Mesenchymal stem cell (in vitro differentiated cells and primary cell): Measurements from ENCODE around the gene MYL12A.

Experiments used
- DNase-seq: peaks from one replicate; pipeline ENCODE4 v3.0.0-alpha.2; 2013
- H2AFZ ChIP-seq: one replicate; pipeline ENCODE4 v1.6.1; 2013; ENCODE audit warnings: low read depth, mild to moderate bottlenecking, control low read depth, inconsistent platforms, low read length, moderate library complexity
- H2AK5ac ChIP-seq: 2 replicates; pipeline ENCODE4 v1.6.1; 2013; ENCODE audit warnings: low read length, moderate library complexity, mild to moderate bottlenecking, inconsistent platforms; ENCODE audit not compliant: severe bottlenecking
- H2BK120ac ChIP-seq: one replicate; pipeline ENCODE4 v1.6.1; 2013; ENCODE audit warnings: low read depth, mild to moderate bottlenecking, inconsistent platforms, low read length, moderate library complexity
- H2BK12ac ChIP-seq, 2 experiments: one replicate each; pipeline ENCODE4 v1.6.1; 2013; ENCODE audit warnings: inconsistent platforms in 2 of 2, low read length in 2 of 2, mild to moderate bottlenecking in 2 of 2, moderate library complexity in 2 of 2, control low read depth in 1 of 2
- H2BK15ac ChIP-seq: one replicate; pipeline ENCODE4 v1.6.1; 2013; ENCODE audit warnings: mild to moderate bottlenecking, low read depth, inconsistent platforms; ENCODE audit not compliant: poor library complexity, severe bottlenecking
- H2BK5ac ChIP-seq: 2 replicates; pipeline ENCODE4 v1.6.1; 2013; ENCODE audit warnings: low read depth, mild to moderate bottlenecking, low read length, control low read depth, inconsistent platforms; ENCODE audit not compliant: poor library complexity, severe bottlenecking
- H3K14ac ChIP-seq, 2 experiments: one replicate each; pipeline ENCODE4 v1.6.1; 2013; ENCODE audit warnings: inconsistent platforms in 2 of 2, low read length in 2 of 2, control low read depth in 1 of 2, mild to moderate bottlenecking in 1 of 2, moderate library complexity in 1 of 2
- H3K18ac ChIP-seq, 2 experiments: one replicate each; pipeline ENCODE4 v1.6.1; 2013; ENCODE audit warnings: inconsistent platforms in 2 of 2, low read length in 2 of 2, control low read depth in 1 of 2, low read depth in 1 of 2, mild to moderate bottlenecking in 1 of 2
- H3K23ac ChIP-seq, 2 experiments: one replicate each; pipeline ENCODE4 v1.6.1; 2013; ENCODE audit warnings: inconsistent platforms in 2 of 2, low read length in 2 of 2, mild to moderate bottlenecking in 2 of 2, moderate library complexity in 2 of 2, control low read depth in 1 of 2
- H3K27ac ChIP-seq: 2 replicates; pipeline ENCODE4 v1.5.1; 2013; ENCODE audit warnings: mild to moderate bottlenecking, moderate library complexity, low read length, control low read depth, inconsistent platforms; ENCODE audit not compliant: poor library complexity, severe bottlenecking
- H3K27me3 ChIP-seq, 2 experiments: 2 replicates each; pipeline versions ENCODE4 v1.6.1 to v1.7.0; 2013; ENCODE audit warnings: low read length in 2 of 2, mild to moderate bottlenecking in 2 of 2, moderate library complexity in 2 of 2, control low read depth in 1 of 2, inconsistent platforms in 1 of 2; ENCODE audit not compliant: control insufficient read depth in 1 of 2, insufficient read depth in 1 of 2
- H3K36me3 ChIP-seq, 2 experiments: 2 replicates each; pipeline versions ENCODE4 v1.6.1 to v1.7.0; 2013; ENCODE audit warnings: low read length in 2 of 2, control low read depth in 1 of 2, inconsistent platforms in 1 of 2, low read depth in 1 of 2, mild to moderate bottlenecking in 1 of 2; ENCODE audit not compliant: insufficient read depth in 2 of 2, control insufficient read depth in 1 of 2
- H3K4ac ChIP-seq, 2 experiments: one replicate each; pipeline ENCODE4 v1.6.1; 2013; ENCODE audit warnings: inconsistent platforms in 2 of 2, low read length in 2 of 2, mild to moderate bottlenecking in 2 of 2, moderate library complexity in 2 of 2, control low read depth in 1 of 2, low read depth in 1 of 2
- H3K4me1 ChIP-seq: 2 replicates; pipeline ENCODE4 v1.6.1; 2013; ENCODE audit warnings: low read depth, low read length, control low read depth; ENCODE audit not compliant: control insufficient read depth, insufficient read depth
- H3K4me2 ChIP-seq: 2 replicates; pipeline ENCODE4 v1.6.1; 2013; ENCODE audit warnings: low read length, mild to moderate bottlenecking, inconsistent platforms; ENCODE audit not compliant: poor library complexity, severe bottlenecking
- H3K4me3 ChIP-seq, 2 experiments: 2 replicates each; pipeline versions ENCODE4 v1.5.1 to v1.7.0; 2013; ENCODE audit warnings: low read length in 2 of 2, mild to moderate bottlenecking in 2 of 2, control low read depth in 1 of 2, low read depth in 1 of 2; ENCODE audit not compliant: insufficient read depth in 1 of 2
- H3K79me1 ChIP-seq: replicated peaks from 2 replicates; pipeline ENCODE4 v1.6.1; 2013; ENCODE audit warnings: mild to moderate bottlenecking, control low read depth, low read length, inconsistent platforms; ENCODE audit not compliant: poor library complexity, severe bottlenecking
- H3K9ac ChIP-seq: 2 replicates; pipeline ENCODE4 v1.7.0; 2013; ENCODE audit warnings: mild to moderate bottlenecking, low read length, moderate library complexity
- H3K9me3 ChIP-seq: 2 replicates; pipeline ENCODE4 v1.7.0; 2013; ENCODE audit warnings: mild to moderate bottlenecking, low read length; ENCODE audit not compliant: control insufficient read depth
- H4K8ac ChIP-seq: one replicate; pipeline ENCODE4 v1.6.1; 2013; ENCODE audit warnings: inconsistent platforms, mild to moderate bottlenecking, low read length, moderate library complexity
- H4K91ac ChIP-seq: one replicate; pipeline ENCODE4 v1.6.1; 2013; ENCODE audit warnings: mild to moderate bottlenecking, low read length, inconsistent platforms
- WGBS: methylation state at CpG from one replicate; pipeline ENCODE4 v1.1.7; 2013; ENCODE audit warnings: mixed read lengths; 5-methylcytosine and 5-hydroxymethylcytosine counted together

The MYL12A gene

GRCh38 chr18:3245185-3245564 lies 2.4 kb upstream of the MYL12A start:
- Histone ChIP-seq H3K27ac (peak overlapping the region; percentile 95), H3K9me3 (no peaks in the 10 kb centered on the region), H3K4me1 (peaks cover 1% of the 10 kb centered on the region), H3K27me3 (no peaks in the 10 kb centered on the region), H3K18ac (no peak overlapping the region), H3K4me3 (peak overlapping the region in 1 of 2 experiments; percentile 94), H3K4me2 (no peak overlapping the region), H2BK5ac (no peak overlapping the region), H3K36me3 (peaks cover 2 to 8% of the 10 kb centered on the region in 2 experiments), H4K91ac (no peak overlapping the region), H2AFZ (no peak overlapping the region), H3K14ac (no peak overlapping the region), H2AK5ac (no peak overlapping the region), H3K79me1 (peaks cover 5% of the 10 kb centered on the region), H2BK12ac (no peak overlapping the region), H3K4ac (no peak overlapping the region), H4K8ac (no peak overlapping the region), H3K9ac (peak overlapping the region; percentile 98), H2BK15ac (no peak overlapping the region), H2BK120ac (no peak overlapping the region), H3K23ac (no peak overlapping the region)
- no peak for DNase-seq
- 100% methylated on average over 1 of the region's 1 CpG for WGBS

- Histone ChIP-seq H2AK5ac (peak overlapping the region; percentile 40), H2BK120ac (no peak overlapping the region), H2BK5ac (no peak overlapping the region), H2AFZ (peak overlapping the region; percentile 98), H3K9me3 (no peaks in the 10 kb centered on the region), H3K14ac (peak overlapping the region in 1 of 2 experiments; percentile 71), H3K4me2 (peak overlapping the region; percentile 86), H2BK12ac (peak overlapping the region in 1 of 2 experiments; percentile 90), H3K4me1 (peaks cover 1% of the 10 kb centered on the region), H3K36me3 (peaks cover 2 to 12% of the 10 kb centered on the region in 2 experiments), H3K27ac (peak overlapping the region; percentile 95), H3K18ac (peak overlapping the region; percentile 38 to 48), H4K8ac (no peak overlapping the region), H3K23ac (no peak overlapping the region), H3K79me1 (peaks cover 5% of the 10 kb centered on the region), H4K91ac (no peak overlapping the region), H3K4ac (no peak overlapping the region), H3K9ac (peak overlapping the region; percentile 98), H3K27me3 (no peaks in the 10 kb centered on the region), H3K4me3 (peak overlapping the region in 1 of 2 experiments; percentile 94), H2BK15ac (no peak overlapping the region)
- WGBS: 32% methylated on average over 25 of the region's 29 CpGs
- peak; percentile 88 for DNase-seq
Measured at GRCh38 chr18:3245853-3246634, 1.6 kb upstream of the MYL12A start.

GRCh38 chr18:3246635-3247239 lies 864 bp upstream of the MYL12A start:
- peak overlapping the region; percentile 9 to 86 for H3K4ac ChIP-seq
- H3K9ac ChIP-seq: peak overlapping the region; percentile 98
- peak overlapping the region; percentile 95 for H3K27ac ChIP-seq
- H3K18ac ChIP-seq: peak overlapping the region; percentile 7 to 72
- peak overlapping the region; percentile 58 for H2AFZ ChIP-seq
- DNase-seq: no peak
- no peak overlapping the region for H3K14ac ChIP-seq
- peak overlapping the region; percentile 96 for H2BK15ac ChIP-seq
- peak overlapping the region; percentile 85 for H4K91ac ChIP-seq
- H2BK5ac ChIP-seq: peak overlapping the region; percentile 83
- H4K8ac ChIP-seq: peak overlapping the region; percentile 91
- peak overlapping the region; percentile 40 for H2AK5ac ChIP-seq
- H2BK120ac ChIP-seq: peak overlapping the region; percentile 89
- H3K23ac ChIP-seq: no peak overlapping the region
- 71% methylated on average over 23 of the region's 23 CpGs for WGBS
- H3K36me3 ChIP-seq: peaks cover 2 to 12% of the 10 kb centered on the region in 2 experiments
- H3K79me1 ChIP-seq: peaks cover 5% of the 10 kb centered on the region
- H3K4me2 ChIP-seq: peak overlapping the region; percentile 56
- H3K27me3 ChIP-seq: no peaks in the 10 kb centered on the region
- H2BK12ac ChIP-seq: peak overlapping the region; percentile 78 to 94
- no peaks in the 10 kb centered on the region for H3K9me3 ChIP-seq
- H3K4me3 ChIP-seq: peak overlapping the region; percentile 29 to 94
- H3K4me1 ChIP-seq: peaks cover 1% of the 10 kb centered on the region

GRCh38 chr18:3248062-3248657 lies 559 bp downstream of the MYL12A start:
- Histone ChIP-seq H3K9ac (peak overlapping the region; percentile 98), H2AK5ac (peak overlapping the region; percentile 89), H3K79me1 (peaks cover 5% of the 10 kb centered on the region), H3K27me3 (no peaks in the 10 kb centered on the region), H2BK15ac (peak overlapping the region; percentile 87), H2BK12ac (peak overlapping the region; percentile 38 to 86), H3K4ac (peak overlapping the region; percentile 95 to 100), H3K9me3 (no peaks in the 10 kb centered on the region), H3K4me1 (peaks cover 3% of the 10 kb centered on the region), H3K27ac (peak overlapping the region; percentile 97), H2AFZ (no peak overlapping the region), H2BK120ac (peak overlapping the region; percentile 99), H3K36me3 (peaks cover 2 to 14% of the 10 kb centered on the region in 2 experiments), H4K8ac (peak overlapping the region; percentile 100), H3K4me2 (no peak overlapping the region), H3K14ac (peak overlapping the region; percentile 95 to 100), H3K23ac (peak overlapping the region in 1 of 2 experiments; percentile 100), H4K91ac (peak overlapping the region; percentile 100), H3K18ac (peak overlapping the region; percentile 100), H3K4me3 (peak overlapping the region; percentile 94 to 97), H2BK5ac (peak overlapping the region; percentile 100)
- 1% methylated on average over 21 of the region's 22 CpGs for WGBS
- peak; percentile 65 for DNase-seq
